HepG2 (cell line): ENCODE data around the gene DGAT2. TPM values are rescaled to one million over a fixed set of nuclear protein-coding genes. Genes with fewer than 3 reads are reported as not detected.

ENCODE experiments used
- ARNT2 ChIP-seq: sonication (generic); formaldehyde crosslinking; IDR thresholded peaks from 2 replicates; pipeline ENCODE4 v1.8.0; 2022; ENCODE audit warnings: mild to moderate bottlenecking, low read depth, missing genetic modification reagents, moderate library complexity
- ATM ChIP-seq: fragments of 450-650 bp; IDR thresholded peaks from 2 replicates; pipeline ENCODE4 v1.7.1; 2017; ENCODE audit warnings: mild to moderate bottlenecking, borderline replicate concordance
- CBX1 ChIP-seq: IDR thresholded peaks from one replicate; pipeline ENCODE4 v1.6.1; 2016; ENCODE audit warnings: antibody characterized with exemption, low read depth
- CHD4 ChIP-seq: fragments of 200-600 bp; sonication (generic); IDR thresholded peaks from 2 replicates; pipeline ENCODE4 v1.7.0; 2017; ENCODE audit warnings: mild to moderate bottlenecking, low read length, borderline replicate concordance
- ELF3 ChIP-seq: IDR thresholded peaks from 2 replicates; pipeline ENCODE4 v1.6.1; 2016; ENCODE audit warnings: missing genetic modification reagents, missing compliant biosample characterization
- EZH2 ChIP-seq: conservative IDR thresholded peaks from 2 replicates; pipeline ENCODE4 v1.6.1; 2012; ENCODE audit warnings: mild to moderate bottlenecking, low read depth, low read length, moderate library complexity
- HDAC2 ChIP-seq: sonication (generic); formaldehyde crosslinking; IDR thresholded peaks from 2 replicates; pipeline ENCODE4 v1.4.0; 2020; ENCODE audit warnings: missing genetic modification reagents
- HHEX ChIP-seq: IDR thresholded peaks from 2 replicates; pipeline ENCODE4 v1.6.1; 2016; ENCODE audit warnings: control low read depth
- HNF1B ChIP-seq: sonication (generic); formaldehyde crosslinking; IDR thresholded peaks from 2 replicates; pipeline ENCODE4 v1.5.1; 2020; ENCODE audit warnings: mild to moderate bottlenecking, moderate library complexity, missing genetic modification reagents
- HNF4G ChIP-seq, 2 experiments: sonication (generic) in 1 of 2; formaldehyde crosslinking in 1 of 2; IDR thresholded peaks; 2 replicates each; pipeline versions ENCODE4 v1.4.0 to v1.6.1; 2011 to 2020; ENCODE audit warnings: borderline replicate concordance in 2 of 2, low read depth in 2 of 2, mild to moderate bottlenecking in 2 of 2, low read length in 1 of 2, missing genetic modification reagents in 1 of 2, moderate library complexity in 1 of 2
- MED1 ChIP-seq: sonication (generic); formaldehyde crosslinking; IDR thresholded peaks from 2 replicates; pipeline ENCODE4 v1.4.0; 2020; ENCODE audit warnings: missing genetic modification reagents
- MEIS1 ChIP-seq: sonication (generic); formaldehyde crosslinking; IDR thresholded peaks from 2 replicates; pipeline ENCODE4 v1.9.0; 2021; ENCODE audit warnings: mild to moderate bottlenecking, missing genetic modification reagents, moderate library complexity, borderline replicate concordance
- RFXANK ChIP-seq: IDR thresholded peaks from 2 replicates; pipeline ENCODE4 v1.6.1; 2016
- RXRA ChIP-seq: sonication (generic); formaldehyde crosslinking; IDR thresholded peaks from 2 replicates; pipeline ENCODE4 v1.5.1; 2020; ENCODE audit warnings: missing genetic modification reagents
- SMAD9 ChIP-seq: sonication (generic); formaldehyde crosslinking; IDR thresholded peaks from 2 replicates; pipeline ENCODE4 v1.5.1; 2020; ENCODE audit warnings: mild to moderate bottlenecking, missing genetic modification reagents
- SP4 ChIP-seq: sonication (generic); formaldehyde crosslinking; IDR thresholded peaks from 2 replicates; pipeline ENCODE4 v1.8.1; 2023; ENCODE audit warnings: mild to moderate bottlenecking, missing genetic modification reagents
- YEATS4 ChIP-seq: sonication (generic); formaldehyde crosslinking; IDR thresholded peaks from 2 replicates; pipeline ENCODE4 v1.4.0; 2020; ENCODE audit warnings: missing genetic modification reagents, borderline replicate concordance
- ZNF121 ChIP-seq: sonication (generic); formaldehyde crosslinking; IDR thresholded peaks from 2 replicates; pipeline ENCODE4 v1.5.0; 2020; ENCODE audit warnings: mild to moderate bottlenecking, missing genetic modification reagents
- ZNF354B ChIP-seq: sonication (generic); formaldehyde crosslinking; IDR thresholded peaks from 2 replicates; pipeline ENCODE4 v1.8.0; 2022; ENCODE audit warnings: mild to moderate bottlenecking, missing genetic modification reagents
- ZNF546 ChIP-seq: sonication (generic); formaldehyde crosslinking; conservative IDR thresholded peaks from 2 replicates; pipeline ENCODE4 v1.8.1; 2023; ENCODE audit warnings: mild to moderate bottlenecking, missing genetic modification reagents
- ZNF841 ChIP-seq: sonication (generic); formaldehyde crosslinking; IDR thresholded peaks from 2 replicates; pipeline ENCODE4 v1.8.1; 2023; ENCODE audit warnings: missing genetic modification reagents, borderline replicate concordance
- ZSCAN31 ChIP-seq: sonication (generic); formaldehyde crosslinking; IDR thresholded peaks from 2 replicates; pipeline ENCODE4 v1.5.0; 2020; ENCODE audit warnings: low read depth, mild to moderate bottlenecking, missing genetic modification reagents
- polyA plus RNA-seq, 8 experiments: library from polyadenylated mRNA; depleted of rRNA in 3 of 8; stranded (reverse) in 7 of 8; unstranded in 1 of 8; fragments of >200 nt; fragmentation: Illumina TruSeq in 4 of 8; extraction: Trizol in 4 of 8; gene quantifications; 2 replicates each; pipeline versions ENCODE4 v1.2.1 to v1.2.3, GENCODE V29; 2011 to 2016; ENCODE audit warnings: low read depth in 4 of 8, missing spikeins in 1 of 8, mixed read lengths in 1 of 8; ENCODE audit not compliant: insufficient read depth in 1 of 8
- total RNA-seq, 5 experiments: library from RNA; depleted of rRNA; stranded (reverse); fragments of >200 nt; fragmentation: Illumina TruSeq; extraction: Trizol; gene quantifications; 2 replicates each; pipeline ENCODE4 v1.2.3, GENCODE V29; 2016; ENCODE audit warnings: low read depth in 1 of 5
- TF ChIP-seq, protein P1 (sequence below): sonication (generic); formaldehyde crosslinking; IDR thresholded peaks from 2 replicates; pipeline ENCODE4 v1.5.1; 2020; ENCODE audit warnings: missing genetic modification reagents, mild to moderate bottlenecking, borderline replicate concordance
- TF ChIP-seq, protein P2 (sequence below): sonication (generic); formaldehyde crosslinking; IDR thresholded peaks from 2 replicates; pipeline ENCODE4 v1.4.0; 2020; ENCODE audit warnings: missing genetic modification reagents

Gene DGAT2
- total and polyA plus RNA-seq, 2 of the 13 experiments (the other 11 are each of a cell fraction or from before 2014, with no cell fraction given) = 39.0 to 65.6 TPM

GRCh38 chr11:75743711-75744563 is 24.6 kb upstream of the DGAT2 start (continued):
- TF ChIP-seq, protein P1, sequence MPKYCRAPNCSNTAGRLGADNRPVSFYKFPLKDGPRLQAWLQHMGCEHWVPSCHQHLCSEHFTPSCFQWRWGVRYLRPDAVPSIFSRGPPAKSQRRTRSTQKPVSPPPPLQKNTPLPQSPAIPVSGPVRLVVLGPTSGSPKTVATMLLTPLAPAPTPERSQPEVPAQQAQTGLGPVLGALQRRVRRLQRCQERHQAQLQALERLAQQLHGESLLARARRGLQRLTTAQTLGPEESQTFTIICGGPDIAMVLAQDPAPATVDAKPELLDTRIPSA (CRISPR knock-in tag) = no peak
- TF ChIP-seq, protein P2, sequence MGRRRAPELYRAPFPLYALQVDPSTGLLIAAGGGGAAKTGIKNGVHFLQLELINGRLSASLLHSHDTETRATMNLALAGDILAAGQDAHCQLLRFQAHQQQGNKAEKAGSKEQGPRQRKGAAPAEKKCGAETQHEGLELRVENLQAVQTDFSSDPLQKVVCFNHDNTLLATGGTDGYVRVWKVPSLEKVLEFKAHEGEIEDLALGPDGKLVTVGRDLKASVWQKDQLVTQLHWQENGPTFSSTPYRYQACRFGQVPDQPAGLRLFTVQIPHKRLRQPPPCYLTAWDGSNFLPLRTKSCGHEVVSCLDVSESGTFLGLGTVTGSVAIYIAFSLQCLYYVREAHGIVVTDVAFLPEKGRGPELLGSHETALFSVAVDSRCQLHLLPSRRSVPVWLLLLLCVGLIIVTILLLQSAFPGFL = no peak
- peak; percentile 59; the same call in 1 of the 2 replicates for TF ChIP-seq HNF1B (CRISPR knock-in tag)
- peak; percentile 48; the same call in 1 of the 2 replicates for TF ChIP-seq SP4
- no peak for TF ChIP-seq ZNF354B (CRISPR knock-in tag)
- TF ChIP-seq HDAC2 (CRISPR knock-in tag) = peak; percentile 53
- no peak for TF ChIP-seq EZH2
- 0 out of 2 replicates have a peak, but pooled peaks have one; percentile 35 for TF ChIP-seq CHD4
- TF ChIP-seq ARNT2 (CRISPR knock-in tag) = no peak
- no peak for TF ChIP-seq HHEX
- 0 out of 2 replicates have a peak, but pooled peaks have one; percentile 59 for TF ChIP-seq ZSCAN31 (CRISPR knock-in tag)
- peak; percentile 79 for TF ChIP-seq HNF4G (IDR thresholded peaks at IDR 0.05; ENCODE audit: borderline replicate concordance, low read depth, low read length)
- TF ChIP-seq HNF4G (CRISPR knock-in tag; IDR thresholded peaks at IDR 0.05; ENCODE audit: borderline replicate concordance, low read depth) = peak; percentile 63; the same call in 1 of the 2 replicates
- no peak for TF ChIP-seq YEATS4 (CRISPR knock-in tag)
- TF ChIP-seq CBX1 = no peak
- TF ChIP-seq RXRA (CRISPR knock-in tag) = peak; percentile 86
- TF ChIP-seq ATM = no peak
- no peak for TF ChIP-seq SMAD9 (CRISPR knock-in tag)
- peak; percentile 67 for TF ChIP-seq MED1
- peak; percentile 10; the same call in 1 of the 2 replicates for TF ChIP-seq ZNF121 (CRISPR knock-in tag)
- no peak for TF ChIP-seq RFXANK (CRISPR knock-in tag)
- TF ChIP-seq MEIS1 (CRISPR knock-in tag) = no peak
- no peak for TF ChIP-seq ZNF841 (CRISPR knock-in tag)
- TF ChIP-seq ELF3 (CRISPR knock-in tag) = 0 out of 2 replicates have a peak, but pooled peaks have one; percentile 16
- no peak for TF ChIP-seq ZNF546
